ENCODE measurements around the gene GPR108.
A peak's percentile ranks its signal among the peaks of the same experiment; 100 is the strongest.
"Not testable (repeated sequence)": the region's sequence is repeated elsewhere in the genome, so short reads cannot be mapped to it uniquely, and the experiment has no call there.

Gene GPR108
- total RNA-seq = 53.6 to 55.9 (median 54.7) reads per million in 3 donors

GRCh38 chr19:6737284-6737872 lies at the start of gene GPR108:
TSS of gene GPR108 (minus strand) at chr19:6737580. CDS start at chr19:6737576, 4 bp downstream.
- no peaks in the 10 kb centered on the region for H3K9me3 ChIP-seq (ENCODE audit: control insufficient read depth, low read length)
- DNase-seq = peak; percentile 98 to 99 (median 99)
- H3K27me3 ChIP-seq (replicated peaks; ENCODE audit: control insufficient read depth, insufficient read depth, low read length, poor library complexity, severe bottlenecking) = no peaks in the 10 kb centered on the region
- peaks cover 6% of the 10 kb centered on the region for H3K36me3 ChIP-seq (ENCODE audit: control insufficient read depth, insufficient read depth, low read length)
- H3K27ac ChIP-seq (ENCODE audit: insufficient read depth, low read length, poor library complexity, severe bottlenecking) = peak within 1 kb of the TSS; percentile 83
- H3K4me3 ChIP-seq (ENCODE audit: insufficient read depth, low read depth, low read length, poor library complexity, severe bottlenecking) = peak within 1 kb of the TSS; percentile 72
- peaks cover 41% of the 10 kb centered on the region for H3K4me1 ChIP-seq (ENCODE audit: control insufficient read depth, insufficient read depth, low read length, poor library complexity, severe bottlenecking)

GRCh38 chr19:6779206-6779605 lies 41.8 kb upstream of the GPR108 start:
- peaks cover 10% of the 10 kb centered on the region for H3K4me1 ChIP-seq (ENCODE audit: control insufficient read depth, insufficient read depth, low read length, poor library complexity, severe bottlenecking)
- peaks cover 25% of the 10 kb centered on the region for H3K36me3 ChIP-seq (ENCODE audit: control insufficient read depth, insufficient read depth, low read length)
- no peak overlapping the region for H3K27ac ChIP-seq (ENCODE audit: insufficient read depth, low read length, poor library complexity, severe bottlenecking)
- no peak for DNase-seq
- H3K9me3 ChIP-seq (ENCODE audit: control insufficient read depth, low read length) = no peaks in the 10 kb centered on the region
- no peaks in the 10 kb centered on the region for H3K27me3 ChIP-seq (replicated peaks; ENCODE audit: control insufficient read depth, insufficient read depth, low read length, poor library complexity, severe bottlenecking)
- no peak overlapping the region for H3K4me3 ChIP-seq (ENCODE audit: insufficient read depth, low read depth, low read length, poor library complexity, severe bottlenecking)

GRCh38 chr19:6778386-6778785 lies 41.0 kb upstream of the GPR108 start:
- DNase-seq = no peak

GRCh38 chr19:6777434-6777833 lies 40.1 kb upstream of the GPR108 start:
- H3K36me3 ChIP-seq (ENCODE audit: control insufficient read depth, insufficient read depth, low read length) = peaks cover 23% of the 10 kb centered on the region
- no peak for DNase-seq
- no peaks in the 10 kb centered on the region for H3K27me3 ChIP-seq (replicated peaks; ENCODE audit: control insufficient read depth, insufficient read depth, low read length, poor library complexity, severe bottlenecking)
- no peak overlapping the region for H3K4me3 ChIP-seq (ENCODE audit: insufficient read depth, low read depth, low read length, poor library complexity, severe bottlenecking)
- H3K27ac ChIP-seq (ENCODE audit: insufficient read depth, low read length, poor library complexity, severe bottlenecking) = no peak overlapping the region
- peaks cover 14% of the 10 kb centered on the region for H3K4me1 ChIP-seq (ENCODE audit: control insufficient read depth, insufficient read depth, low read length, poor library complexity, severe bottlenecking)
- H3K9me3 ChIP-seq (ENCODE audit: control insufficient read depth, low read length) = no peaks in the 10 kb centered on the region

More at GRCh38 chr19:6778386-6778785, 41.0 kb upstream of the GPR108 start:
- Histone ChIP-seq H3K36me3 (ENCODE audit: control insufficient read depth, insufficient read depth, low read length) (peaks cover 23% of the 10 kb centered on the region), H3K4me3 (ENCODE audit: insufficient read depth, low read depth, low read length, poor library complexity, severe bottlenecking) (no peak overlapping the region), H3K4me1 (ENCODE audit: control insufficient read depth, insufficient read depth, low read length, poor library complexity, severe bottlenecking) (peaks cover 11% of the 10 kb centered on the region), H3K27me3 (replicated peaks; ENCODE audit: control insufficient read depth, insufficient read depth, low read length, poor library complexity, severe bottlenecking) (no peaks in the 10 kb centered on the region), H3K27ac (ENCODE audit: insufficient read depth, low read length, poor library complexity, severe bottlenecking) (no peak overlapping the region), H3K9me3 (ENCODE audit: control insufficient read depth, low read length) (no peaks in the 10 kb centered on the region)

- Histone ChIP-seq H3K36me3 (ENCODE audit: control insufficient read depth, insufficient read depth, low read length) (peaks cover 23% of the 10 kb centered on the region), H3K4me1 (ENCODE audit: control insufficient read depth, insufficient read depth, low read length, poor library complexity, severe bottlenecking) (peaks cover 14% of the 10 kb centered on the region), H3K27ac (ENCODE audit: insufficient read depth, low read length, poor library complexity, severe bottlenecking) (no peak overlapping the region), H3K9me3 (ENCODE audit: control insufficient read depth, low read length) (no peaks in the 10 kb centered on the region), H3K27me3 (replicated peaks; ENCODE audit: control insufficient read depth, insufficient read depth, low read length, poor library complexity, severe bottlenecking) (no peaks in the 10 kb centered on the region), H3K4me3 (ENCODE audit: insufficient read depth, low read depth, low read length, poor library complexity, severe bottlenecking) (no peak overlapping the region)
- DNase-seq = no peak
These were observed 39.6 kb upstream of the GPR108 start for GRCh38 chr19:6776999-6777398.

GRCh38 chr19:6776045-6776444 lies 38.7 kb upstream of the GPR108 start:
- H3K36me3 ChIP-seq (ENCODE audit: control insufficient read depth, insufficient read depth, low read length) = peaks cover 23% of the 10 kb centered on the region
- H3K4me1 ChIP-seq (ENCODE audit: control insufficient read depth, insufficient read depth, low read length, poor library complexity, severe bottlenecking) = peaks cover 14% of the 10 kb centered on the region
- not testable (repeated sequence) for H3K9me3 ChIP-seq (ENCODE audit: control insufficient read depth, low read length); DNase-seq; H3K27me3 ChIP-seq (replicated peaks; ENCODE audit: control insufficient read depth, insufficient read depth, low read length, poor library complexity, severe bottlenecking); H3K4me3 ChIP-seq (ENCODE audit: insufficient read depth, low read depth, low read length, poor library complexity, severe bottlenecking); H3K27ac ChIP-seq (ENCODE audit: insufficient read depth, low read length, poor library complexity, severe bottlenecking)

- Histone ChIP-seq H3K27ac (ENCODE audit: insufficient read depth, low read length, poor library complexity, severe bottlenecking) (no peak overlapping the region), H3K27me3 (replicated peaks; ENCODE audit: control insufficient read depth, insufficient read depth, low read length, poor library complexity, severe bottlenecking) (no peaks in the 10 kb centered on the region), H3K4me3 (ENCODE audit: insufficient read depth, low read depth, low read length, poor library complexity, severe bottlenecking) (no peak overlapping the region), H3K9me3 (ENCODE audit: control insufficient read depth, low read length) (no peaks in the 10 kb centered on the region), H3K36me3 (ENCODE audit: control insufficient read depth, insufficient read depth, low read length) (peaks cover 23% of the 10 kb centered on the region), H3K4me1 (ENCODE audit: control insufficient read depth, insufficient read depth, low read length, poor library complexity, severe bottlenecking) (peaks cover 14% of the 10 kb centered on the region)
- DNase-seq = no peak
These were observed 37.7 kb upstream of the GPR108 start for GRCh38 chr19:6774821-6775707.

- Histone ChIP-seq H3K27me3 (replicated peaks; ENCODE audit: control insufficient read depth, insufficient read depth, low read length, poor library complexity, severe bottlenecking) (no peaks in the 10 kb centered on the region), H3K27ac (ENCODE audit: insufficient read depth, low read length, poor library complexity, severe bottlenecking) (peak overlapping the region; percentile 85), H3K4me3 (ENCODE audit: insufficient read depth, low read depth, low read length, poor library complexity, severe bottlenecking) (peak overlapping the region; percentile 90), H3K9me3 (ENCODE audit: control insufficient read depth, low read length) (no peaks in the 10 kb centered on the region), H3K36me3 (ENCODE audit: control insufficient read depth, insufficient read depth, low read length) (peaks cover 23% of the 10 kb centered on the region), H3K4me1 (ENCODE audit: control insufficient read depth, insufficient read depth, low read length, poor library complexity, severe bottlenecking) (peaks cover 14% of the 10 kb centered on the region)
- peak in 2 of 3 donors; percentile 25 to 28 for DNase-seq
These were observed 36.0 kb upstream of the GPR108 start for GRCh38 chr19:6773323-6773931.

- no peak for DNase-seq
- Histone ChIP-seq H3K4me1 (ENCODE audit: control insufficient read depth, insufficient read depth, low read length, poor library complexity, severe bottlenecking) (peaks cover 19% of the 10 kb centered on the region), H3K4me3 (ENCODE audit: insufficient read depth, low read depth, low read length, poor library complexity, severe bottlenecking) (peak overlapping the region; percentile 90), H3K9me3 (ENCODE audit: control insufficient read depth, low read length) (no peaks in the 10 kb centered on the region), H3K36me3 (ENCODE audit: control insufficient read depth, insufficient read depth, low read length) (peaks cover 23% of the 10 kb centered on the region), H3K27ac (ENCODE audit: insufficient read depth, low read length, poor library complexity, severe bottlenecking) (peak overlapping the region; percentile 85), H3K27me3 (replicated peaks; ENCODE audit: control insufficient read depth, insufficient read depth, low read length, poor library complexity, severe bottlenecking) (no peaks in the 10 kb centered on the region)
These were observed 35.5 kb upstream of the GPR108 start for GRCh38 chr19:6772866-6773322.

Measured in effector memory CD4-positive, alpha-beta T cell (primary cell).